Heart left ventricle (tissue), 13 donors: Measurements from ENCODE around the gene SERTAD2.

ENCODE experiments used
- CTCF ChIP-seq, 12 donors: fragments of 200-600 bp; sonication (generic) in 4 of 12; IDR thresholded peaks; one replicate each; pipeline versions ENCODE4 v1.5.0 to v1.8.0; 2018 to 2022; ENCODE audit warnings: antibody characterized with exemption in 12 of 12, mild to moderate bottlenecking in 5 of 12
- POLR2A ChIP-seq, 2 donors: fragments of 450-650 bp; IDR thresholded peaks; one replicate each; pipeline ENCODE4 v1.6.1; 2017; ENCODE audit warnings: antibody characterized with exemption in 2 of 2, mild to moderate bottlenecking in 2 of 2, moderate library complexity in 2 of 2
- donor health status: ischemic (EF 13 %, LVEDD 7.1; RV severe dilation, severe dysfunction).
- donor health status: DM: no; HTN: yes; CAD: no.
- donor health status: DM: no; HTN: no; CAD: no.
- donor health status: ischemic (EF 25% LVEDD 6.9; RV normal size, moderate dysfunction).
- donor health status: ischemic (EF 25% LVEDD 5.7; RV mildly dilated, moderate dysfunction).
- donor health status: ischemic (EF 35%, LVEDD 5.7; RV mildly dilated, moderate dysfunction).
- donor health status: nonischemic (EF 11% LVEDD 7.7; RV severe dilation, severe dysfunction).
- donor health status: DM: yes; HTN: yes; CAD: no.
- donor health status: PGD.
- donor health status: ischemic (EF 29% LVEDD 5.4; RV normal size, mild dysfunction).
- donor health status: nonischemic (EF 23%, LVEDD 6.1; RV moderate dilation, normal function).

GRCh38 chr2:64686283-64686956 is 32.7 kb upstream of the SERTAD2 start:
- TF ChIP-seq CTCF (IDR thresholded peaks at IDR 0.05) = no peak
- TF ChIP-seq POLR2A (IDR thresholded peaks at IDR 0.05) = no peak
